Smooth muscle cell (in vitro differentiated cells): ENCODE results near the gene GPR161. TPM values are rescaled to one million over a fixed set of nuclear protein-coding genes. Genes with fewer than 3 reads are reported as not detected.

Experiments used
- DNase-seq: peaks from one replicate; lab custom pipeline; 2025; ENCODE audit not compliant: unreplicated experiment; lab: John Stamatoyannopoulos, UW
- H2AFZ ChIP-seq: fragments of 200-600 bp; sonication (generic); 2 replicates; pipeline ENCODE4 v1.6.0; 2016; ENCODE audit warnings: antibody characterized with exemption, low read depth, mild to moderate bottlenecking
- H3F3A ChIP-seq: fragments of 200-600 bp; sonication (generic); 2 replicates; pipeline ENCODE4 v1.6.0; 2017; ENCODE audit warnings: antibody characterized with exemption, low read depth
- H3K27ac ChIP-seq: fragments of 200-600 bp; sonication (generic); 2 replicates; pipeline ENCODE4 v1.5.1; 2016; ENCODE audit warnings: low read depth, mild to moderate bottlenecking
- H3K27me3 ChIP-seq: fragments of 200-600 bp; sonication (generic); 2 replicates; pipeline ENCODE4 v1.6.1; 2016; ENCODE audit warnings: low read depth, mild to moderate bottlenecking
- H3K36me3 ChIP-seq: fragments of 200-600 bp; sonication (generic); 2 replicates; pipeline ENCODE4 v1.5.1; 2016; ENCODE audit warnings: low read depth
- H3K4me1 ChIP-seq: fragments of 200-600 bp; sonication (generic); 2 replicates; pipeline ENCODE4 v1.5.1; 2016; ENCODE audit warnings: low read depth
- H3K4me2 ChIP-seq: fragments of 200-600 bp; sonication (generic); 2 replicates; pipeline ENCODE4 v1.6.0; 2016; ENCODE audit warnings: mild to moderate bottlenecking
- H3K4me3 ChIP-seq: fragments of 200-600 bp; sonication (generic); 2 replicates; pipeline ENCODE4 v1.5.1; 2016; ENCODE audit warnings: mild to moderate bottlenecking
- H3K79me2 ChIP-seq: fragments of 200-600 bp; sonication (generic); 2 replicates; pipeline ENCODE4 v1.6.0; 2016; ENCODE audit warnings: low read depth, mild to moderate bottlenecking
- H3K9ac ChIP-seq: fragments of 200-600 bp; sonication (generic); 2 replicates; pipeline ENCODE4 v1.6.0; 2016; ENCODE audit warnings: low read depth
- H3K9me3 ChIP-seq: fragments of 200-600 bp; sonication (generic); replicated peaks from 2 replicates; pipeline ENCODE4 v1.5.1; 2016; ENCODE audit warnings: low read depth
- H4K20me1 ChIP-seq: fragments of 200-600 bp; sonication (generic); 2 replicates; pipeline ENCODE4 v1.6.0; 2016; ENCODE audit warnings: low read depth
- WGBS: methylation state at CpG from one replicate; pipeline ENCODE4 v1.1.7; 2016; ENCODE audit warnings: low lambda C conversion rate; 5-methylcytosine and 5-hydroxymethylcytosine counted together
- polyA plus RNA-seq: library from polyadenylated mRNA; unstranded; fragments of >200 nt; fragmentation: Nextera tagmentation; extraction: Ambion mirVana; gene quantifications from 2 replicates; pipeline ENCODE4 v1.2.1, GENCODE V29; 2016
- total RNA-seq: library from RNA; depleted of rRNA; stranded (reverse); fragments of >200 nt; gene quantifications from 2 replicates; pipeline ENCODE4 v1.2.3, GENCODE V29; 2014
- TF ChIP-seq, protein P1 (sequence below): fragments of 200-600 bp; sonication (generic); IDR thresholded peaks from 2 replicates; pipeline ENCODE4 v1.5.1; 2017; ENCODE audit warnings: borderline replicate concordance, mild to moderate bottlenecking, antibody characterized with exemption; ENCODE audit not compliant: insufficient read depth, poor library complexity, severe bottlenecking

The GPR161 gene
- total and polyA plus RNA-seq, 2 experiments from 2014 or later, result 9.7 to 25.4 TPM

DNA sequence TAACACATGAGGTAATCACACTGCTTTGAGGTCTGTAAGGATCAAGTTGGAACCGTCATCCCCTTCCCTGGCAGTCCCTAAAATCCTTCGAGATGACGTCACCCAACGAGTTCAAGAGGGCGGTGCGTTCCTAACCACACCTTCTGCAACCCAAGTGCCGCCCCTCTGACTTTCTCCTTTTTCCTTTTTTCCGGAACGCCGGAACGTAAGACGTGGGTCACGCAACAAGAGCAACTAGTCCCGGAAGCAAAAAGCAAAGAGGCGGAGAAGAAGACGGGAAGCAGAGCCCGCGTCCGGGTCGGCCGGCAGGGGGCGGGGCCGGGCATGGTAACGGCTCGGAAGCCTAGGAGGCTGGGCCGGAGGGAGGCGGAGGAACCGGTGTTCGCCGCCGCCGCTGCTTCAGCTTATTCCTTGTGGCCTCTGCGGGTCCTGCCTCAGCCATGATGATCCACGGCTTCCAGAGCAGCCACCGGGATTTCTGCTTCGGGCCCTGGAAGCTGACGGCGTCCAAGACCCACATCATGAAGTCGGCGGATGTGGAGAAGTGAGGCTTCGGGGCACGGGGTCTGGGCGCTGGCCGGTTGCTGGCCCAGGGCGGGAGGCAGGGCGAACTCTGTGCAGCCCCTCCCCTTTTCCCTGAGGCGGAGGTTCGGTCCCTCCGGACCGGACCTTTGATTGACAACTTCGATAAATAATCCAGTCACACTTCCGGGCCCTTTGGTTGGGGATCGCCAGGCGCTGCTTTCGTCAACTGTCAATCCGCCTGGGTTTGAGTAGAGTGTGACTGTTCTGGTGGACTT is 42.1 kb upstream of the GPR161 start, which contains the start of gene TIPRL:
TIPRL (plus strand) TSS at position 325 of the 800 bp plus-strand sequence; CDS start at position 441, 116 bp downstream.
- peak within 1 kb of the TSS; percentile 73 for H3K4me3 ChIP-seq
- peaks cover 46% of the 10 kb centered on the region for H3K79me2 ChIP-seq
- DNase-seq, result peak; percentile 85
- H3K4me2 ChIP-seq, result peak within 1 kb of the TSS; percentile 91
- H3K9ac ChIP-seq, result peak within 1 kb of the TSS; percentile 83
- no peaks in the 10 kb centered on the region for H3K27me3 ChIP-seq
- peak within 1 kb of the TSS; percentile 77 for H2AFZ ChIP-seq
- under 1% methylated on average over 54 of the region's 56 CpGs for WGBS
- no peaks in the 10 kb centered on the region for H3K9me3 ChIP-seq
- peaks cover 7% of the 10 kb centered on the region for H3K4me1 ChIP-seq
- peak within 1 kb of the TSS; percentile 92 for H3K27ac ChIP-seq
- no peaks in the 10 kb centered on the region for H3F3A ChIP-seq
- H4K20me1 ChIP-seq, result peaks cover 15% of the 10 kb centered on the region
- TF ChIP-seq, protein P1, sequence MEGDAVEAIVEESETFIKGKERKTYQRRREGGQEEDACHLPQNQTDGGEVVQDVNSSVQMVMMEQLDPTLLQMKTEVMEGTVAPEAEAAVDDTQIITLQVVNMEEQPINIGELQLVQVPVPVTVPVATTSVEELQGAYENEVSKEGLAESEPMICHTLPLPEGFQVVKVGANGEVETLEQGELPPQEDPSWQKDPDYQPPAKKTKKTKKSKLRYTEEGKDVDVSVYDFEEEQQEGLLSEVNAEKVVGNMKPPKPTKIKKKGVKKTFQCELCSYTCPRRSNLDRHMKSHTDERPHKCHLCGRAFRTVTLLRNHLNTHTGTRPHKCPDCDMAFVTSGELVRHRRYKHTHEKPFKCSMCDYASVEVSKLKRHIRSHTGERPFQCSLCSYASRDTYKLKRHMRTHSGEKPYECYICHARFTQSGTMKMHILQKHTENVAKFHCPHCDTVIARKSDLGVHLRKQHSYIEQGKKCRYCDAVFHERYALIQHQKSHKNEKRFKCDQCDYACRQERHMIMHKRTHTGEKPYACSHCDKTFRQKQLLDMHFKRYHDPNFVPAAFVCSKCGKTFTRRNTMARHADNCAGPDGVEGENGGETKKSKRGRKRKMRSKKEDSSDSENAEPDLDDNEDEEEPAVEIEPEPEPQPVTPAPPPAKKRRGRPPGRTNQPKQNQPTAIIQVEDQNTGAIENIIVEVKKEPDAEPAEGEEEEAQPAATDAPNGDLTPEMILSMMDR, result peak; percentile 66
- no peaks in the 10 kb centered on the region for H3K36me3 ChIP-seq

DNA sequence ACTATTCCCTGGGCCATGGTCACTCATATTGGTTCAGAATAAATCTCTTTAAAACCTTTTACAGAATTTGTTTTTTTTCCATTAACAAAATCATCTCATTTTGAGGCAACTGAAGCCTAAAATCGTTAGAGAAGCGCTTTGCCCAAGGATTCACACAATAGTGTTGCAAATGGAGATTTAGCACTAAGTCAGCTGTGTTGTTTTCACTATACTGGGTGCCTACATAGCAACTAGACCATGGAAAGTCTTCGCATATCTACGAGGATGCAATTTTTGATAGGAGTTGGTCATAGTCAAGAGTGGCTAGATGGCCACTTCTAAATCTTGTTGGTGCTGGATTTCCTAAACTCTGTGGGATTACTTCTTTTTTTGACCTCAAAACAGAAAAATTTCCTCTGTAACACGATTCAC is 41.5 kb upstream of the GPR161 start:
- peaks cover 11% of the 10 kb centered on the region for H4K20me1 ChIP-seq
- DNase-seq, result no peak

DNA sequence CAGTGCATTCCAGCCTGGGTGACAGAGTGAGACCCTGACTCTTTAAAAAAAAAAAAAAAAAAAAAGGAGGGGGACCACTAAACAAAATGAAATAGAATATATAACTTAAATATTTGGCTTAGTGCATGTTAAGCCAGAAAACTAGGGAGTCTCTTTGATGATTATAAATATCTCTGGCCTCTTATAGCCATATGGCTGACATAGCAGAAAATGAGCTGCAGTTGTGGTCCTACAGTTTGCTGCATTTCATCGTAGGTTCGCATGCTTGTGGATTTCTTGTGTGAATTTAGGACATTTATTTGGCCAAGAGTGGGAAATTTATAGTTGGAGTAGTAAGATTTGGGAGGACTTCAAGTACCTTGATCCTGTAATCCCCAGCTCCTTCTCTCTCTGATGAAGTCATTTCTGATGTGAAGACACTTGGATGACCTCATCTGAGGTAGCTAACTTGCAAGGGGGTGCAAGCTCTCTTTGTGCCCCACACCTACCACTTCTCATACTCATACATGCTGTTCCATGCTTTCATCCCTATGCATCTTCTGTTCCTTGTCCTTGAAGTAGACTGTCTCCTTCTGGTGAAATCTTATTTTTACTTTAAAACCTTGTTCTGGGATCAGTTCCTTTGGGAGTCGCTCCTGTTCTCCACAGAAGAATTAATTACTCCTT is 35.7 kb upstream of the GPR161 start:
- no peaks in the 10 kb centered on the region for H3K79me2 ChIP-seq
- no peaks in the 10 kb centered on the region for H3K4me1 ChIP-seq
- WGBS, result 94% methylated on average over 3 of the region's 3 CpGs
- H3F3A ChIP-seq, result no peaks in the 10 kb centered on the region
- H3K36me3 ChIP-seq, result no peaks in the 10 kb centered on the region
- TF ChIP-seq, protein P1, result no peak
- no peak overlapping the region for H3K4me3 ChIP-seq
- no peak overlapping the region for H3K9ac ChIP-seq
- H3K27ac ChIP-seq, result no peak overlapping the region
- no peaks in the 10 kb centered on the region for H3K9me3 ChIP-seq
- no peaks in the 10 kb centered on the region for H4K20me1 ChIP-seq
- no peaks in the 10 kb centered on the region for H3K27me3 ChIP-seq
- no peak for DNase-seq
- no peak overlapping the region for H2AFZ ChIP-seq
- H3K4me2 ChIP-seq, result no peak overlapping the region

More for the DNA sequence above, 41.5 kb upstream of the GPR161 start:
- H3K4me2 ChIP-seq, result peak overlapping the region; percentile 73
- peaks cover 7% of the 10 kb centered on the region for H3K4me1 ChIP-seq
- 69% methylated on average over 5 of the region's 5 CpGs for WGBS
- peak overlapping the region; percentile 70 for H2AFZ ChIP-seq
- no peaks in the 10 kb centered on the region for H3F3A ChIP-seq
- H3K9ac ChIP-seq, result peak overlapping the region; percentile 67
- no peaks in the 10 kb centered on the region for H3K27me3 ChIP-seq
- no peaks in the 10 kb centered on the region for H3K36me3 ChIP-seq
- H3K27ac ChIP-seq, result peak overlapping the region; percentile 92
- H3K9me3 ChIP-seq, result no peaks in the 10 kb centered on the region
- TF ChIP-seq, protein P1, result no peak
- peaks cover 39% of the 10 kb centered on the region for H3K79me2 ChIP-seq
- H3K4me3 ChIP-seq, result peak overlapping the region; percentile 73
